Memory B cell (primary cell): ENCODE measurements around the gene MIEF2.
"Not testable (repeated sequence)": the region's sequence is repeated elsewhere in the genome, so short reads cannot be mapped to it uniquely, and the experiment has no call there.

Experiments used
- ATAC-seq: fragments of 150-1000 bp; cut with Tn5 transposase; 2 replicates; pipeline ENCODE4 v1.10.0; 2021; ENCODE audit warnings: low read depth, mild to moderate bottlenecking, moderate library complexity
- DNase-seq, 2 donors: peaks; one replicate each; pipeline ENCODE4 v3.0.0; 2022; ENCODE audit warnings: low spot score in 2 of 2
- H3K27ac Mint-ChIP-seq: one replicate; pipeline ENCODE4 v1.8.0; 2022; ENCODE audit warnings: mild to moderate bottlenecking, moderate library complexity, mixed read lengths
- H3K27me3 Mint-ChIP-seq: one replicate; pipeline ENCODE4 v1.8.0; 2022; ENCODE audit warnings: mixed read lengths
- H3K36me3 Mint-ChIP-seq: one replicate; pipeline ENCODE4 v1.8.0; 2022; ENCODE audit warnings: mild to moderate bottlenecking, mixed read lengths
- H3K4me1 Mint-ChIP-seq: one replicate; pipeline ENCODE4 v1.8.0; 2022; ENCODE audit warnings: mixed read lengths
- H3K4me3 Mint-ChIP-seq: one replicate; pipeline ENCODE4 v1.8.0; 2022; ENCODE audit warnings: mild to moderate bottlenecking, moderate library complexity, mixed read lengths
- H3K9me3 Mint-ChIP-seq: one replicate; pipeline ENCODE4 v1.8.0; 2022; ENCODE audit warnings: mixed read lengths

MIEF2 gene

GRCh38 chr17:18270046-18270931 lies 9.8 kb downstream of the MIEF2 start:
- DNase-seq (no peak), ATAC-seq (no peak)
- no peak overlapping the region for H3K27ac Mint-ChIP-seq
- H3K9me3 Mint-ChIP-seq, result no peaks in the 10 kb centered on the region
- H3K27me3 Mint-ChIP-seq, result no peaks in the 10 kb centered on the region
- peaks cover 4% of the 10 kb centered on the region for H3K36me3 Mint-ChIP-seq
- no peak overlapping the region for H3K4me3 Mint-ChIP-seq
- H3K4me1 Mint-ChIP-seq, result no peaks in the 10 kb centered on the region

GRCh38 chr17:18277076-18277475 lies 16.6 kb downstream of the MIEF2 start:
- H3K4me1 Mint-ChIP-seq, result no peaks in the 10 kb centered on the region
- H3K4me3 Mint-ChIP-seq, result no peak overlapping the region
- H3K27me3 Mint-ChIP-seq, result no peaks in the 10 kb centered on the region
- no peak overlapping the region for H3K27ac Mint-ChIP-seq
- DNase-seq, result no peak
- no peak for ATAC-seq
- H3K9me3 Mint-ChIP-seq, result no peaks in the 10 kb centered on the region
- peaks cover 15% of the 10 kb centered on the region for H3K36me3 Mint-ChIP-seq

GRCh38 chr17:18278867-18279266 lies 18.4 kb downstream of the MIEF2 start:
- H3K9me3 Mint-ChIP-seq, result no peaks in the 10 kb centered on the region
- H3K4me1 Mint-ChIP-seq, result no peaks in the 10 kb centered on the region
- H3K36me3 Mint-ChIP-seq, result peaks cover 16% of the 10 kb centered on the region
- no peaks in the 10 kb centered on the region for H3K27me3 Mint-ChIP-seq
- H3K27ac Mint-ChIP-seq, result no peak overlapping the region
- ATAC-seq, result no peak
- no peak for DNase-seq
- H3K4me3 Mint-ChIP-seq, result no peak overlapping the region

- Mint-ChIP-seq H3K9me3 (no peaks in the 10 kb centered on the region), H3K4me3 (no peak overlapping the region), H3K4me1 (no peaks in the 10 kb centered on the region), H3K36me3 (peaks cover 19% of the 10 kb centered on the region), H3K27ac (no peak overlapping the region), H3K27me3 (no peaks in the 10 kb centered on the region)
- no peak for DNase-seq
- ATAC-seq, result no peak
Observed at GRCh38 chr17:18280249-18280648, 19.8 kb downstream of the MIEF2 start.

GRCh38 chr17:18280766-18281371 lies 20.4 kb downstream of the MIEF2 start:
- no peak for ATAC-seq
- Mint-ChIP-seq H3K9me3 (no peaks in the 10 kb centered on the region), H3K4me1 (no peaks in the 10 kb centered on the region), H3K4me3 (no peak overlapping the region), H3K36me3 (peaks cover 24% of the 10 kb centered on the region), H3K27ac (no peak overlapping the region), H3K27me3 (no peaks in the 10 kb centered on the region)
- DNase-seq, result no peak

DNA sequence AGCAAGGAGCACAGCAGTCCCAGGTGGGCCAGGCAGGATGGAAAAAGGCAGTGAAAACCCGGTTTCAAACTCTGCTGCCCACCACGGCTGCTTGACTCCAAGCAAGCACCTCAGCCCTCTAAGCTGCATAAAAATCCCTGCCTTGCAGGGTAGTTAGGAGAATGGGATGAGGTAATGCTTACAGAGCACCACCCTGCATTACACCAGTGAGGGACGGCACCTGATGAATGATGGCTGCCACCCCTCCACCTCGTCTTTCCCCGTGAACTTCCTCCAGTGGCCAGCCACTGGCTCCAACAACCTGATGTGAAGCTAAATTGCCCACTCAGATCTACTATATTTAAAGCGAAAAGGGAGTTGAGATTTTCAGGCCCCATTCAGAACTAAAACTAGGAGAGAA lies 21.3 kb downstream of the MIEF2 start:
- Mint-ChIP-seq H3K4me1 (no peaks in the 10 kb centered on the region), H3K27me3 (no peaks in the 10 kb centered on the region), H3K4me3 (no peak overlapping the region), H3K36me3 (peaks cover 22% of the 10 kb centered on the region), H3K9me3 (no peaks in the 10 kb centered on the region), H3K27ac (no peak overlapping the region)
- ATAC-seq (no peak), DNase-seq (no peak)

GRCh38 chr17:18285296-18285695 lies 24.8 kb downstream of the MIEF2 start:
- ATAC-seq, result no peak
- Mint-ChIP-seq H3K9me3 (no peaks in the 10 kb centered on the region), H3K27me3 (no peaks in the 10 kb centered on the region), H3K4me1 (no peaks in the 10 kb centered on the region), H3K36me3 (peaks cover 30% of the 10 kb centered on the region), H3K27ac (no peak overlapping the region), H3K4me3 (no peak overlapping the region)
- DNase-seq, result no peak

GRCh38 chr17:18291718-18292540 lies 31.5 kb downstream of the MIEF2 start:
- ATAC-seq, result no peak
- Mint-ChIP-seq H3K4me1 (no peaks in the 10 kb centered on the region), H3K27me3 (no peaks in the 10 kb centered on the region), H3K36me3 (peaks cover 19% of the 10 kb centered on the region), H3K9me3 (no peaks in the 10 kb centered on the region), H3K27ac (no peak overlapping the region), H3K4me3 (no peak overlapping the region)
- DNase-seq, result no peak

- not testable (repeated sequence) for H3K4me3 Mint-ChIP-seq, H3K4me1 Mint-ChIP-seq, H3K9me3 Mint-ChIP-seq, ATAC-seq, H3K27ac Mint-ChIP-seq, DNase-seq, H3K27me3 Mint-ChIP-seq
- peaks cover 21% of the 10 kb centered on the region for H3K36me3 Mint-ChIP-seq
Observed at GRCh38 chr17:18298061-18298460, 37.6 kb downstream of the MIEF2 start.

DNA sequence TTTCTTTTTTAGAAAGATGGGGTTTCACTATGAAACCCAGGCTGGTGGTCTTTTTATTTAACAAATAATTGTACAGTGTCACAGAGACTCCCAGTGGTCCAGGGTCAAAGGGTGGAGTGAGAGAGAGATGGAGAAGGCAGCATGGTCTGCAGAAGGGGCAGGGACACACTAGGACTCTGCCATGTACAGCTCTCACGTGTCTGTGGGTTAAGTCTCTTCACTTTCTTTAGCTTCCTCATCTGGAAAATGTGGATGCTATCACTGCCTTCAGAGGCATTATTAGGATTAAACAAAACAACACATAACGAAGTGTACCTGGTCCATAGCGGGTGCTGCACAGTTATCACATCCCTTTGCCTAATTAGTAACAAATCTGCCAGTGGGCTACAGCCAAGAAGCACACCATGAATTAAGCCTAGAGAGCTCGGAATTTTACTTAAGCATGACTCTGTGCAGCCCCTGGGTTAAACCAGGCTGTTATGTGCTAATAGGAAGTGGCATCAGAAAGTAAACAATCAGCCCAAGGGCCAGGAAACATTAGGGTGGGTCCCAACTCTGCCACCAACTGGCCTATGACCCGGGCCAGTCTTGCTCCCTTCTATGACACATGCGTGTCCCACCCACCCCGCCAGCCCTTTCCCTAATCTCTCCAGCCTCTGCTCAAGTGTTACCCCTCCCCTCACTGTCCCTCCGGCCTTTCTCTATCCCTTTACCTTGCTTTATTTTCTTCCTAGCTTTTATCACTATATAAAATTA lies 40.4 kb downstream of the MIEF2 start:
- no peak overlapping the region for H3K27ac Mint-ChIP-seq
- H3K4me3 Mint-ChIP-seq, result no peak overlapping the region
- ATAC-seq, result no peak
- H3K4me1 Mint-ChIP-seq, result no peaks in the 10 kb centered on the region
- H3K9me3 Mint-ChIP-seq, result no peaks in the 10 kb centered on the region
- H3K27me3 Mint-ChIP-seq, result no peaks in the 10 kb centered on the region
- peaks cover 27% of the 10 kb centered on the region for H3K36me3 Mint-ChIP-seq
- DNase-seq, result no peak

GRCh38 chr17:18303206-18303605 lies 42.7 kb downstream of the MIEF2 start:
- not testable (repeated sequence) for H3K4me1 Mint-ChIP-seq, H3K27me3 Mint-ChIP-seq, DNase-seq, H3K9me3 Mint-ChIP-seq, ATAC-seq, H3K4me3 Mint-ChIP-seq
- Mint-ChIP-seq H3K27ac (peak overlapping the region; percentile 35), H3K36me3 (peaks cover 29% of the 10 kb centered on the region)

DNA sequence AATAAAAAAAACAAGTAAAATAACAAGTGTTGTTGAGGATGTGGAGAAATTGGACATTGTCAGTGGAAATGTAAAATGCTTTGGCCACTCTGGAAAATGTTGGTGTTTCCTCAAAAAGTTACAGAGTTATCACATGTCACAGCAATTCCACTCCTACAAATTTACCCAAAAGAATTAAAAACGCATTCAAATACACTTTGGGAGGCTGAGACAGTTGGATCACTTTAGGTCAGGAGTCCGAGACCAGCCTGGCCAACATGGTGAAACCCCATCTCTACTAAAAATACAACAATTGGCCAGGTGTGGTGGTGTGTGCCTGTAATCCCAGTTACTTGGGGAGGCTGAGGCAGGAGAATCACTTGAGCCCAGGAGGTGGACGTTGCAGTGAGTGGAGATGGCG lies 48.7 kb downstream of the MIEF2 start:
- Mint-ChIP-seq H3K9me3 (no peaks in the 10 kb centered on the region), H3K36me3 (peaks cover 6% of the 10 kb centered on the region), H3K4me1 (peaks cover 18% of the 10 kb centered on the region), H3K27ac (no peak overlapping the region), H3K4me3 (no peak overlapping the region), H3K27me3 (no peaks in the 10 kb centered on the region)
- ATAC-seq (no peak), DNase-seq (no peak)

- H3K4me1 Mint-ChIP-seq, result peaks cover 47% of the 10 kb centered on the region
- H3K27ac Mint-ChIP-seq, result peak overlapping the region; percentile 97
- no peak for DNase-seq
- no peaks in the 10 kb centered on the region for H3K27me3 Mint-ChIP-seq
- H3K4me3 Mint-ChIP-seq, result peak overlapping the region; percentile 92
- peaks cover 8% of the 10 kb centered on the region for H3K36me3 Mint-ChIP-seq
- H3K9me3 Mint-ChIP-seq, result peaks cover 2% of the 10 kb centered on the region
- peak; percentile 2 for ATAC-seq
Observed at GRCh38 chr17:18314059-18314730, 53.7 kb downstream of the MIEF2 start.
